CD4-positive, alpha-beta memory T cell (primary cell): ENCODE results near the gene VPS9D1. TPM values are rescaled to one million over a fixed set of nuclear protein-coding genes. Genes with fewer than 3 reads are reported as not detected.

Experiments used
- CTCF ChIA-PET: fragments of 350-600 bp; sonication (Branson Sonifier 250); formaldehyde crosslinking; loops from one replicate; lab custom pipeline; 2021; ENCODE audit warnings: inconsistent platforms; ENCODE audit not compliant: partially characterized antibody; lab: Charles Lee
- POLR2A ChIA-PET: fragments of 350-600 bp; sonication (Branson Sonifier 250); formaldehyde crosslinking; loops from one replicate; lab custom pipeline; 2021; ENCODE audit not compliant: partially characterized antibody; lab: Charles Lee
- DNase-seq, 5 donors: peaks; one replicate each; pipeline versions ENCODE4 v3.0.0 to v3.0.0-alpha.2; 2020 to 2022; ENCODE audit warnings: mixed read lengths in 1 of 5
- H3K27ac ChIP-seq: one replicate; pipeline ENCODE4 v1.7.0; 2013; ENCODE audit warnings: low read depth, low read length
- H3K27me3 ChIP-seq: 2 replicates; pipeline ENCODE4 v1.7.0; 2013; ENCODE audit warnings: mild to moderate bottlenecking, low read length, moderate library complexity; ENCODE audit not compliant: insufficient read depth
- H3K36me3 ChIP-seq: 2 replicates; pipeline ENCODE4 v1.7.0; 2013; ENCODE audit warnings: mild to moderate bottlenecking, low read length, moderate library complexity; ENCODE audit not compliant: insufficient read depth
- H3K4me1 ChIP-seq: 2 replicates; pipeline ENCODE4 v1.7.0; 2013; ENCODE audit warnings: mild to moderate bottlenecking, low read length, moderate library complexity; ENCODE audit not compliant: insufficient read depth
- H3K4me3 ChIP-seq, 2 donors: one replicate each; pipeline ENCODE4 v1.7.0; 2013; ENCODE audit warnings: low read length in 2 of 2, mild to moderate bottlenecking in 1 of 2
- H3K9me3 ChIP-seq, 2 donors: one replicate each; pipeline ENCODE4 v1.7.0; 2013; ENCODE audit warnings: low read length in 2 of 2, control low read depth in 1 of 2; ENCODE audit not compliant: control insufficient read depth in 1 of 2
- H3K27ac Mint-ChIP-seq, 7 donors: one replicate each; pipeline ENCODE4 v1.8.0; 2020 to 2021; ENCODE audit warnings: mixed read lengths in 7 of 7, mild to moderate bottlenecking in 6 of 7, inconsistent platforms in 3 of 7, moderate library complexity in 3 of 7
- H3K27me3 Mint-ChIP-seq, 2 donors: one replicate each; pipeline ENCODE4 v1.8.0; 2020 to 2021; ENCODE audit warnings: mixed read lengths in 2 of 2
- H3K36me3 Mint-ChIP-seq, 2 donors: one replicate each; pipeline ENCODE4 v1.8.0; 2020 to 2021; ENCODE audit warnings: mixed read lengths in 2 of 2, inconsistent platforms in 1 of 2, mild to moderate bottlenecking in 1 of 2
- H3K4me1 Mint-ChIP-seq, 4 donors: one replicate each; pipeline ENCODE4 v1.8.0; 2020 to 2021; ENCODE audit warnings: mixed read lengths in 4 of 4, mild to moderate bottlenecking in 1 of 4
- H3K4me3 Mint-ChIP-seq, 8 donors: one replicate each; pipeline ENCODE4 v1.8.0; 2020 to 2021; ENCODE audit warnings: mixed read lengths in 8 of 8, mild to moderate bottlenecking in 7 of 8, moderate library complexity in 6 of 8, inconsistent platforms in 3 of 8
- H3K9me3 Mint-ChIP-seq, 8 donors: one replicate each; pipeline ENCODE4 v1.8.0; 2020 to 2021; ENCODE audit warnings: mixed read lengths in 8 of 8, mild to moderate bottlenecking in 5 of 8, inconsistent platforms in 3 of 8, moderate library complexity in 1 of 8
- intact Hi-C: fragments of 100-400 bp; cut with micrococcal nuclease; formaldehyde crosslinking; loops from one replicate; pipeline ENCODE4 v1.15.1; 2023
- polyA plus RNA-seq, 2 donors: library from polyadenylated mRNA; unstranded; fragments of 300-500 nt; fragmentation: Illumina TruSeq; gene quantifications; one replicate each; pipeline ENCODE4 v1.2.3, GENCODE V29; 2021
- total RNA-seq, 2 experiments: library from RNA; stranded (reverse); gene quantifications; one replicate each; pipeline ENCODE4 v1.2.3, GENCODE V29; 2021

The VPS9D1 gene
- total and polyA plus RNA-seq, 4 experiments from 2014 or later = 0.48 to 13.6 (median 7.0) TPM

GRCh38 chr16:89710709-89711564 lies 9.8 kb downstream of the VPS9D1 start:
- no peaks in the 10 kb centered on the region for H3K27me3 ChIP-seq
- H3K9me3 ChIP-seq = no peaks in the 10 kb centered on the region
- peaks cover 2 to 10% (median 5%) of the 10 kb centered on the region in 4 donors for H3K4me1 Mint-ChIP-seq
- H3K9me3 Mint-ChIP-seq = peaks cover 0 to 2% (median 0%) of the 10 kb centered on the region in 8 donors
- DNase-seq = no peak
- ChIA-PET POLR2A (interaction anchor here (0.6 to 6.8 kb wide), 6 partner anchors 11 to 198 kb away, joined by 3 to 42 read pairs (median 3); partner anchors contain the start of gene CDK10), CTCF (interaction anchor here (1.2 to 15.1 kb wide), 3 partner anchors 74 to 149 kb away, joined by 3 to 293 read pairs (median 7); no protein-coding TSS in a partner anchor)
- peaks cover 0 to 2% of the 10 kb centered on the region in 2 donors for H3K36me3 Mint-ChIP-seq
- no peak overlapping the region for H3K4me3 Mint-ChIP-seq
- no peak overlapping the region for H3K4me3 ChIP-seq
- no peak overlapping the region for H3K27ac ChIP-seq
- H3K36me3 ChIP-seq = no peaks in the 10 kb centered on the region
- peaks cover 14% of the 10 kb centered on the region for H3K4me1 ChIP-seq
- intact Hi-C loops = loop anchor here (1.0 kb wide), 1 partner anchor 10 kb away; the partner anchor contains the start of gene ZNF276
- H3K27ac Mint-ChIP-seq = no peak overlapping the region
- peaks cover 0 to 1% of the 10 kb centered on the region in 2 donors for H3K27me3 Mint-ChIP-seq

GRCh38 chr16:89709716-89710432 lies 10.8 kb downstream of the VPS9D1 start:
- DNase-seq = no peak
- peaks cover 0 to under 1% of the 10 kb centered on the region in 2 donors for H3K27me3 Mint-ChIP-seq
- POLR2A ChIA-PET = interaction anchor here (0.8 to 6.8 kb wide), 7 partner anchors 10 to 77 kb away, joined by 3 to 42 read pairs (median 3); partner anchors contain the start of genes CDK10 and VPS9D1
- H3K27me3 ChIP-seq = no peaks in the 10 kb centered on the region
- peaks cover 0 to 2% of the 10 kb centered on the region in 2 donors for H3K36me3 Mint-ChIP-seq
- peaks cover 15% of the 10 kb centered on the region for H3K4me1 ChIP-seq
- no peak overlapping the region for H3K4me3 ChIP-seq
- CTCF ChIA-PET = interaction anchor here (1.5 to 15.1 kb wide), 3 partner anchors 82 to 152 kb away, joined by 7 to 293 read pairs (median 138); no protein-coding TSS in a partner anchor
- H3K4me1 Mint-ChIP-seq = peaks cover 3 to 12% (median 7%) of the 10 kb centered on the region in 4 donors
- intact Hi-C loops = no loop called here
- peak overlapping the region in 1 of 7 donors; percentile 24 for H3K27ac Mint-ChIP-seq
- H3K4me3 Mint-ChIP-seq = peak overlapping the region in 3 of 8 donors; percentile 35 to 52 (median 43)
- H3K9me3 Mint-ChIP-seq = peaks cover 0 to 2% (median 0%) of the 10 kb centered on the region in 8 donors
- H3K9me3 ChIP-seq = no peaks in the 10 kb centered on the region
- no peak overlapping the region for H3K27ac ChIP-seq
- no peaks in the 10 kb centered on the region for H3K36me3 ChIP-seq

- intact Hi-C loops = no loop called here
- Mint-ChIP-seq H3K4me3 (no peak overlapping the region), H3K27ac (no peak overlapping the region), H3K9me3 (peaks cover 0 to 2% (median 0%) of the 10 kb centered on the region in 8 donors), H3K27me3 (no peaks in the 10 kb centered on the region), H3K4me1 (peaks cover 3 to 7% (median 7%) of the 10 kb centered on the region in 4 donors), H3K36me3 (peaks cover 0 to 2% of the 10 kb centered on the region in 2 donors)
- no peak overlapping the region for H3K27ac ChIP-seq
- no peaks in the 10 kb centered on the region for H3K27me3 ChIP-seq
- no peaks in the 10 kb centered on the region for H3K9me3 ChIP-seq
- ChIA-PET CTCF (interaction anchor here (0.6 to 15.1 kb wide), 4 partner anchors 9 to 208 kb away, joined by 3 to 293 read pairs (median 72); no protein-coding TSS in a partner anchor), POLR2A (interaction anchor here (0.9 to 6.8 kb wide), 6 partner anchors 9 to 29 kb away, joined by 3 to 42 read pairs (median 5); partner anchors contain the start of gene VPS9D1)
- H3K36me3 ChIP-seq = no peaks in the 10 kb centered on the region
- no peak for DNase-seq
- H3K4me3 ChIP-seq = no peak overlapping the region
- peaks cover 15% of the 10 kb centered on the region for H3K4me1 ChIP-seq
Measured at GRCh38 chr16:89709166-89709565, 11.5 kb downstream of the VPS9D1 start.

- H3K27ac ChIP-seq = no peak overlapping the region
- H3K4me1 ChIP-seq = peaks cover 15% of the 10 kb centered on the region
- H3K27me3 ChIP-seq = no peaks in the 10 kb centered on the region
- Mint-ChIP-seq H3K4me1 (peaks cover 3 to 7% (median 7%) of the 10 kb centered on the region in 4 donors), H3K27me3 (no peaks in the 10 kb centered on the region), H3K27ac (no peak overlapping the region), H3K4me3 (no peak overlapping the region), H3K36me3 (peaks cover 0 to 2% of the 10 kb centered on the region in 2 donors), H3K9me3 (peaks cover 0 to 2% (median 0%) of the 10 kb centered on the region in 8 donors)
- ChIA-PET CTCF (interaction anchor here (0.6 to 15.1 kb wide), 5 partner anchors 8 to 208 kb away, joined by 3 to 293 read pairs (median 6); no protein-coding TSS in a partner anchor), POLR2A (interaction anchor here (0.9 to 6.8 kb wide), 7 partner anchors 8 to 152 kb away, joined by 3 to 42 read pairs (median 3); partner anchors contain the start of gene VPS9D1)
- intact Hi-C loops = no loop called here
- H3K9me3 ChIP-seq = no peaks in the 10 kb centered on the region
- H3K4me3 ChIP-seq = no peak overlapping the region
- no peak for DNase-seq
- no peaks in the 10 kb centered on the region for H3K36me3 ChIP-seq
Measured at GRCh38 chr16:89708481-89708931, 12.2 kb downstream of the VPS9D1 start.

- intact Hi-C loops = no loop called here
- CTCF ChIA-PET = interaction anchor here (0.7 to 15.1 kb wide), 12 partner anchors 7 to 202 kb away, joined by 3 to 293 read pairs (median 5); partner anchors contain the start of gene VPS9D1
- Histone ChIP-seq H3K4me1 (peaks cover 16% of the 10 kb centered on the region), H3K4me3 (no peak overlapping the region), H3K9me3 (no peaks in the 10 kb centered on the region), H3K36me3 (no peaks in the 10 kb centered on the region), H3K27me3 (no peaks in the 10 kb centered on the region), H3K27ac (no peak overlapping the region)
- POLR2A ChIA-PET = interaction anchor here (1.3 to 3.6 kb wide), 4 partner anchors 13 to 153 kb away, joined by 3 to 39 read pairs (median 9); partner anchors contain the start of genes VPS9D1 and ZNF276
- H3K27me3 Mint-ChIP-seq = no peaks in the 10 kb centered on the region
- no peak overlapping the region for H3K4me3 Mint-ChIP-seq
- H3K4me1 Mint-ChIP-seq = peaks cover 3 to 14% (median 8%) of the 10 kb centered on the region in 4 donors
- no peak overlapping the region for H3K27ac Mint-ChIP-seq
- peaks cover 0 to 2% of the 10 kb centered on the region in 2 donors for H3K36me3 Mint-ChIP-seq
- peaks cover 0 to 2% (median 0%) of the 10 kb centered on the region in 8 donors for H3K9me3 Mint-ChIP-seq
- no peak for DNase-seq
Measured at GRCh38 chr16:89707695-89708094, 13.0 kb downstream of the VPS9D1 start.

- Histone ChIP-seq H3K4me1 (peaks cover 13% of the 10 kb centered on the region), H3K27me3 (no peaks in the 10 kb centered on the region), H3K36me3 (no peaks in the 10 kb centered on the region), H3K27ac (no peak overlapping the region), H3K4me3 (no peak overlapping the region), H3K9me3 (no peaks in the 10 kb centered on the region)
- intact Hi-C loops = loop anchor here (1.0 kb wide), 4 partner anchors 17 to 155 kb away; no protein-coding TSS in a partner anchor
- Mint-ChIP-seq H3K4me1 (peaks cover 3 to 21% (median 12%) of the 10 kb centered on the region in 4 donors), H3K4me3 (peak overlapping the region in 1 of 8 donors; percentile 43), H3K9me3 (peaks cover 0 to 2% (median 0%) of the 10 kb centered on the region in 8 donors), H3K27ac (no peak overlapping the region), H3K27me3 (no peaks in the 10 kb centered on the region), H3K36me3 (peaks cover 0 to 2% of the 10 kb centered on the region in 2 donors)
- DNase-seq = no peak
- ChIA-PET CTCF (interaction anchor here (0.6 to 15.1 kb wide), 41 partner anchors 8 to 264 kb away, joined by 3 to 293 read pairs (median 4); partner anchors contain the start of genes CDK10, DEF8, FANCA and TCF25), POLR2A (interaction anchor here (0.8 to 3.6 kb wide), 21 partner anchors 8 to 204 kb away, joined by 3 to 39 read pairs (median 6); partner anchors contain the start of genes CDK10, TCF25, VPS9D1 and ZNF276)
Measured at GRCh38 chr16:89706518-89707260, 14.0 kb downstream of the VPS9D1 start.
